LHCN-M2 (cell line): ENCODE data around the gene CAPN1. TPM values are rescaled to one million over a fixed set of nuclear protein-coding genes. Genes with fewer than 3 reads are reported as not detected.

Source experiments
- DNase-seq: peaks from one replicate; pipeline ENCODE4 v3.0.0-alpha.2; 2012; ENCODE audit warnings: low read depth
- total RNA-seq: library from RNA; depleted of rRNA; stranded (reverse); fragments of >200 nt; gene quantifications from 2 replicates; pipeline ENCODE4 v1.2.3, GENCODE V29; 2014; rRNA removed

The CAPN1 gene
- total RNA-seq, 1 experiment from 2014 or later, result 141 TPM

- no peak for DNase-seq
These were observed 79.2 kb downstream of the CAPN1 start for GRCh38 chr11:65260756-65261590.

Other genes with a start within 250 kb of the CAPN1 start
- gene GPHA2, start 246.0 kb upstream of the CAPN1 start, total RNA-seq, result not detected in 2 replicates
- gene MAJIN, start 209.8 kb upstream of the CAPN1 start, total RNA-seq, result not detected in 2 replicates
- 0.19 and 0.40 TPM in 2 replicates for gene BATF2, start 185.0 kb upstream of the CAPN1 start, total RNA-seq
- gene ARL2, start 167.8 kb upstream of the CAPN1 start, total RNA-seq, result 102 and 115 TPM in 2 replicates
- gene SNX15, start 154.5 kb upstream of the CAPN1 start, total RNA-seq, result 15.2 and 16.0 TPM in 2 replicates
- 21.7 and 23.5 TPM in 2 replicates for gene SAC3D1, start 140.7 kb upstream of the CAPN1 start, total RNA-seq
- not detected in 2 replicates for gene NAALADL1, start 123.4 kb upstream of the CAPN1 start, total RNA-seq
- gene CDCA5, start 97.9 kb upstream of the CAPN1 start, total RNA-seq, result 48.0 and 62.1 TPM in 2 replicates
- gene ZFPL1, start 97.7 kb upstream of the CAPN1 start, total RNA-seq, result 55.7 and 59.9 TPM in 2 replicates
- gene VPS51, start 85.7 kb upstream of the CAPN1 start, total RNA-seq, result 111 and 174 TPM in 2 replicates
- gene TM7SF2, start 70.1 kb upstream of the CAPN1 start, total RNA-seq, result 0.96 and 3.3 TPM in 2 replicates
- gene ZNHIT2, start 64.2 kb upstream of the CAPN1 start, total RNA-seq, result 13.7 and 20.9 TPM in 2 replicates
- 246 and 445 TPM in 2 replicates for gene FAU, start 59.8 kb upstream of the CAPN1 start, total RNA-seq
- gene MRPL49, start 59.6 kb upstream of the CAPN1 start, total RNA-seq, result 58.5 and 68.3 TPM in 2 replicates
- gene SYVN1, start 47.4 kb upstream of the CAPN1 start, total RNA-seq, result 14.6 and 18.3 TPM in 2 replicates
- gene SPDYC, start 11.7 kb upstream of the CAPN1 start, total RNA-seq, result not detected in 2 replicates
- gene POLA2, start 80.0 kb downstream of the CAPN1 start, total RNA-seq, result 30.0 and 33.4 TPM in 2 replicates
- gene CDC42EP2, start 132.9 kb downstream of the CAPN1 start, total RNA-seq, result 10.2 and 20.5 TPM in 2 replicates
- gene DPF2, start 151.9 kb downstream of the CAPN1 start, total RNA-seq, result 32.1 and 41.6 TPM in 2 replicates
- gene TIGD3, start 172.8 kb downstream of the CAPN1 start, total RNA-seq, result 0.26 and 0.29 TPM in 2 replicates
- gene SLC25A45, start 200.7 kb downstream of the CAPN1 start, total RNA-seq, result 1.4 and 2.3 TPM in 2 replicates
- gene FRMD8, start 204.7 kb downstream of the CAPN1 start, total RNA-seq, result 40.7 and 58.7 TPM in 2 replicates
- gene NEAT1, start 240.9 kb downstream of the CAPN1 start, total RNA-seq, result 29.4 and 37.8 TPM in 2 replicates